ENCODE measurements around the gene COX4I1.

Gene COX4I1

DNA sequence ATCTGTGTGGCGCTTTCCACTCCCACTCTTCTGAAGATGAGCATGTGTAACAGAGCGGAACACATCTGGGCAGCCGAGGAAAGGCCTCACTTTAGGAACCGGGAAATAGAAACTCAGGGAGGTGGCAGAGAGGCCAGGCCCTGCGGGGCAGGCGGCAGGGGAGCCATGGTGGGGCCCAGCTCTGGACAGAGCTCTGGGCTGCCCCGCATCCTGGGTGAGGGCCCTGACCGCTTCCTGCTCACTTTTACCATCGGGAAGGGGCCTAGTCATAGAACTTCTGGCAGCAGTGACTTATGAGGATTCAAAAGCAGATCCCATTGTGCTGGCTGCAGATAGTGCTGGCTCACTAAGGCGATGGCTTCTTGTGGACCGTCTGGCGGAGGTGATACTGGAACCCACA is 22.6 kb downstream of the COX4I1 start:
- TF ChIP-seq, protein P1, sequence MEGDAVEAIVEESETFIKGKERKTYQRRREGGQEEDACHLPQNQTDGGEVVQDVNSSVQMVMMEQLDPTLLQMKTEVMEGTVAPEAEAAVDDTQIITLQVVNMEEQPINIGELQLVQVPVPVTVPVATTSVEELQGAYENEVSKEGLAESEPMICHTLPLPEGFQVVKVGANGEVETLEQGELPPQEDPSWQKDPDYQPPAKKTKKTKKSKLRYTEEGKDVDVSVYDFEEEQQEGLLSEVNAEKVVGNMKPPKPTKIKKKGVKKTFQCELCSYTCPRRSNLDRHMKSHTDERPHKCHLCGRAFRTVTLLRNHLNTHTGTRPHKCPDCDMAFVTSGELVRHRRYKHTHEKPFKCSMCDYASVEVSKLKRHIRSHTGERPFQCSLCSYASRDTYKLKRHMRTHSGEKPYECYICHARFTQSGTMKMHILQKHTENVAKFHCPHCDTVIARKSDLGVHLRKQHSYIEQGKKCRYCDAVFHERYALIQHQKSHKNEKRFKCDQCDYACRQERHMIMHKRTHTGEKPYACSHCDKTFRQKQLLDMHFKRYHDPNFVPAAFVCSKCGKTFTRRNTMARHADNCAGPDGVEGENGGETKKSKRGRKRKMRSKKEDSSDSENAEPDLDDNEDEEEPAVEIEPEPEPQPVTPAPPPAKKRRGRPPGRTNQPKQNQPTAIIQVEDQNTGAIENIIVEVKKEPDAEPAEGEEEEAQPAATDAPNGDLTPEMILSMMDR (IDR thresholded peaks at IDR 0.05), result no peak

DNA sequence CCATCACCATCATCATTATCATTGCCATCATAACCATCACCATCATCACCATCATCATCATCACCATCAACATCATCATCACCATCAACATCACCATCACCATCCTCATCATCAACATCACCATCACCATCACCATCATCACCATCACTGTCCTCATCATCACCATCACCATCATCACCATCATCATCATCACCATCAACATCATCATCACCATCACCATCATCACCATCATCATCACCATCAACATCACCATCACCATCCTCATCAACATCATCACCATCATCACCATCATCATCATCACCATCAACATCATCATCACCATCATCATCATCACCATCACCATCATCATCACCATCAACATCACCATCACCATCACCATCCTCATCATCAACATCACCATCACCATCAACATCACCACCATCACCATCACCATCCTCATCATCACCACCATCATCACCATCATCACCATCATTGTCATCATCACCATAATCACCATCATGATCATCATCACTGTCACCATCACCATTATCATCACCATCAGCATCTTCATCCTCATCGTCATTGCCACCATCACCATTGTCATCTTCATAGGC is 23.9 kb downstream of the COX4I1 start:
- TF ChIP-seq, protein P1 (IDR thresholded peaks at IDR 0.05), result no peak

DNA sequence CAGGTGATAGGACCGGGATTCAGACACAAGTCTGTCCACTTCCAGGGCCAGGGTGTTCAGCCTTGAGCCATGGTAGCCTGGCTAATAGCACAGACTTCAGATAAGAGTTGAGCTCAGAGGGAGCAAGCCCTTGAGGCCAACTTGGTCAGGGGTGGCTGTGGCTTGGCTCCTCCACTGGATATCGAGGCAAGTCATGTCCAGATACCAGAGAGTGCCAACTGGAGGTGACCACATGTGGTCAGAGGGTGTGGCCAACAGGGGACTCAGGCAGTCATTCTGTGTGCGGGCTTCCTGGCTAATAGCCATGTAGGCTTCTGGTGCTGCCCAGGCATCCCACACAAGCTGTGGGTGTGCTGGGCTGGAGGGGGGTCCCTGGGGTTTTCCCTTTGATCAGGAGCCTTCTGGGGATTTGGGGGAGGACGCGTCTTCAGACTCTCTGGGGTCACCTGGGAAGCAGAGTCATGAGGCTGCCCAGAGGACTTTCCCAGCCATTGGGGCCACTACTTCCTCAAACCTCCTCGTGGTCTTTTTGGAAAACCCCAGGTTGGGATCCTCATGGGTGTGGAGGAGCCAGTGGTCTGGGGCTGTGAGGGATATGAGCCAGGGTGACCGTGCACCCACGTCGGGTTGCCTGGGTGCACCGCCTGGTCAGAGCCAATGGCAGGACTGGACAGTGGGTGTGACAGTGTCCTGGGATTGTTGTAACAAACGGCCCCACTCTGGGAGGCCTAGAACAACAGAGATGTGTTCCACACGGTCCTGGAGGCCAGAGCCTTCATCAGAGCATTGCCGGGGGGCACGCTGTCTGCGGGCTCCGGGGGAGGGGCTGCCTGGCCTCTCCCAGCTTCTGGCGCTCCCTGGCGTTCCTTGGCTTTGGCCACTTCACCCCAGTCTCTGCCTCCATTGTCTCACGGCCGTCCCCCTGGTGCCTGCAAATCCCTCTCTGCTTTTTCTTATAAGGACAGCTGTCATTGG is 25.0 kb downstream of the COX4I1 start:
- TF ChIP-seq, protein P1 (IDR thresholded peaks at IDR 0.05), result no peak

DNA sequence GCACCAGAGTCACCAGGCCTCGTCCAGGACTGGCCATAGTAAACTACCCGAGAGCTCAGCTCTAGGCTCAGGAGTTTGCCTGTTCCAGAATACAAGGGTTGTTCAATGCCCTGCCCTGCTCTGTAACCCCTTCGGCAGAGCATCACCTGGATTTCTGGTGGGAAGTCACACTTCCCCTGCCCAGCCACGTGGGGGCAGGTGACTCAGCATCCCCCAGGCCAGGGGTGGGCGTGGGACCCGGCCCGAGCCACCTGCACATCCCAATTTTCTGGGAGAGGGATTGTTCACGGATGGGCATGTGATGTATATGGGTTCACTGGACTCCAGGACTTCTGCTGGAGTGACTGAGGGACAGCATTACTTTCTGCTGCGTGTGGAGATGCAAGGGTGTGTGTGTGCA is 25.8 kb downstream of the COX4I1 start:
- TF ChIP-seq, protein P1 (IDR thresholded peaks at IDR 0.05), result no peak

DNA sequence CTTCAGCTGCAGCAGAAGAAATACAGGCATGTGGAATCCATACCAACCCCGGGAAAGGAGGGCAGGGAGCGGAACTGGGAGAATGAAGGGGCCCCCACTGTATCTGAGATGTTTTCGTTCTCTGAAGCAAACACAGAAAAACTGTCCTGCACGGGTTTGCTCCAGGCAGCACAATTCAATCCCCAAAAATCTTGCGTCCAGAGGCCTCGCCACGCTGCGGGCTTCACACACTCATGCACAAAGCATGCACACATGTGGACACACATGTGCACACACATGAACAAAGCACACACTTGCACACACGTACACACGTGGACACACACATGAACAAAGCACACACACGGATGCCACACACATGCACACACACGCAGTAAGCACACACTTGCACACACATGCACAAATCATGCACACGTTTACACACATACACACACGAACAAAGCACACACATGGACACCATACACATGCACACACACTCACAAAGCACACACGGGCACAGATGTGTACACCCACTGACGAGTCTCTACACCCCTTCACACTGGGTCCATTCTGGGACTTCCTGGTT is 27.3 kb downstream of the COX4I1 start:
- TF ChIP-seq, protein P1 (IDR thresholded peaks at IDR 0.05), result no peak

DNA sequence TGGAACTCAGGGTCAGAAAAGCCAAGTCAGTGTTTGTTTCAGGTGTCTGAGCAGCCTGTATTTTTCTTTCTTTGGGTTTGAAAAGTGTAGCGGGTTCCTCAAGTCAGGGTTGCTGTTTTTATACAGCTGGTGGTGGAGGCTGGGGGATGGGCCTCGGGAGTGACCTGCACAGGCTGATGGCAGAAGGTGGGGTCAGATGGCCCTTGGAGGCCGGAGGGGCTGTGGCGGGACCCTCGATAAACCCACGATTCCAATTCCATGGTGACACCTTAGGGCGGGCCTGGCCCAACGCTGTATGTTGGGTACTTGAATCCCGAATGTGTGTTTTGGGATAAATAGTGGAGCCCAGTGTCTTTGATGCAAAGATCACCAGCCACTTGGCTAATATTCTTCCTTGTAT is 28.7 kb downstream of the COX4I1 start:
- TF ChIP-seq, protein P1 (IDR thresholded peaks at IDR 0.05), result no peak

DNA sequence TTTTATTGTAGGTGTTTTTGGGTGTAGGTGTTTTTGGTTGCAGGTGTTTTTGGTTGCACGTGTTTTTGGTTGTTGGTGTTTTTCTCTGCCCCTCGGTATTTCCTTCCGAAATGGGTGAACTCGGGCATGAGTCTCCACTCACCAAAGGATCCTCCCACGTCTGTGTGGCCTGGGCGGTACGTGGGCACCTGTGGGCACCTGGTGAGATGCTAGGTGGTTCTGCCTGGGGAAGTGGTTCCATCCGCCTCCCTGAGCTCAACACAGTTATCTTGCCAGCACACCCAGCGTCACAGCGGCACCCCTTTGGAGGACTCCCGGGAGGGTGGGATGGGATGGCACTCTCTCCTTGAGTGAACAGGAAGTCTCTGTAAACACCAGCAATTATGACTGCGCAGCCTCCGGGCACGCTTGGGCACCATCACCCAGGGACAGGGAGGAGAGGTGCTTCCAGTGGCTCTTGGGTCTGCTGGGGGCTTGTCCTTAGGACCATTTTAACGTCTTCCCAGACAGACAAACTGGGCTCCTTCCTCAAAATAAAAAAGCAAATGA is 29.8 kb downstream of the COX4I1 start:
- TF ChIP-seq, protein P1 (IDR thresholded peaks at IDR 0.05), result no peak

All from LNCAP (cell line).